ENCODE data around the gene SRCAP.

The SRCAP gene

GRCh38 chr16:30665155-30665829, 33.7 kb upstream of the SRCAP start:
- no peak for TF ChIP-seq CTCF (conservative IDR thresholded peaks at IDR 0.05; ENCODE audit: low read length)
- DNase-seq (ENCODE audit: low read depth): no peak
- no peak overlapping the region for H3K4me3 ChIP-seq (ENCODE audit: low read length)

GRCh38 chr16:30665830-30666190, 33.2 kb upstream of the SRCAP start:
- no peak overlapping the region for H3K4me3 ChIP-seq (ENCODE audit: low read length)
- no peak for DNase-seq (ENCODE audit: low read depth)
- no peak for TF ChIP-seq CTCF (conservative IDR thresholded peaks at IDR 0.05; ENCODE audit: low read length)

- H3K4me3 ChIP-seq (ENCODE audit: low read length): no peak overlapping the region
- no peak for TF ChIP-seq CTCF (conservative IDR thresholded peaks at IDR 0.05; ENCODE audit: low read length)
- no peak for DNase-seq (ENCODE audit: low read depth)
These were observed 32.3 kb upstream of the SRCAP start for GRCh38 chr16:30666681-30667080.

GRCh38 chr16:30667361-30667905, 31.5 kb upstream of the SRCAP start:
- TF ChIP-seq CTCF (conservative IDR thresholded peaks at IDR 0.05; ENCODE audit: low read length): no peak
- H3K4me3 ChIP-seq (ENCODE audit: low read length): no peak overlapping the region
- DNase-seq (ENCODE audit: low read depth): no peak

- DNase-seq (ENCODE audit: low read depth): no peak
- no peak overlapping the region for H3K4me3 ChIP-seq (ENCODE audit: low read length)
- TF ChIP-seq CTCF (conservative IDR thresholded peaks at IDR 0.05; ENCODE audit: low read length): no peak
These were observed 30.6 kb upstream of the SRCAP start for GRCh38 chr16:30668393-30668792.

- no peak for DNase-seq (ENCODE audit: low read depth)
- no peak for TF ChIP-seq CTCF (conservative IDR thresholded peaks at IDR 0.05; ENCODE audit: low read length)
- no peak overlapping the region for H3K4me3 ChIP-seq (ENCODE audit: low read length)
These were observed 29.7 kb upstream of the SRCAP start for GRCh38 chr16:30669026-30669902.

All from AG10803 (cell line).